ENCODE results near the gene SLC15A4. TPM values are rescaled to one million over a fixed set of nuclear protein-coding genes. Genes with fewer than 3 reads are reported as not detected.

The SLC15A4 gene
- total and polyA plus RNA-seq, 10 donors = 19.0 to 92.4 (median 43.5) TPM

GRCh38 chr12:128789356-128789929 is 34.3 kb downstream of the SLC15A4 start:
- H3K9me3 ChIP-seq = no peaks in the 10 kb centered on the region
- no peaks in the 10 kb centered on the region for H3K27me3 ChIP-seq (replicated peaks in 1 of 7)
- intact Hi-C loops (cut with DNase I; ENCODE audit: low total_unique reads) = loop anchor here (10.0 kb wide), 1 partner anchor 45 kb away; no protein-coding TSS in a partner anchor
- WGBS, 5 donors = 53 to 63% (median 55%) methylated on average over 12 of the region's 12 CpGs
- DNase-seq = no peak
- no peak overlapping the region for H3K4me3 ChIP-seq
- peak overlapping the region in 3 of 8 donors; percentile 53 to 56 (median 54) for H3K27ac ChIP-seq
- peaks cover 9 to 68% (median 37%) of the 10 kb centered on the region in 6 donors for H3K4me1 ChIP-seq
- H3K36me3 ChIP-seq = peaks cover 0 to 44% (median 24%) of the 10 kb centered on the region in 6 donors
- no peak for TF ChIP-seq CTCF (IDR thresholded peaks at IDR 0.05 in 8 of 11, conservative IDR thresholded peaks at IDR 0.05 in 3 of 11)
- TF ChIP-seq POLR2AphosphoS5 (IDR thresholded peaks at IDR 0.05) = peak in 1 of 3 donors; percentile 30
- TF ChIP-seq POLR2A (IDR thresholded peaks at IDR 0.05) = no peak

- H3K9me3 ChIP-seq = no peaks in the 10 kb centered on the region
- no peak overlapping the region for H3K27ac ChIP-seq
- TF ChIP-seq POLR2AphosphoS5 (IDR thresholded peaks at IDR 0.05) (no peak), POLR2A (IDR thresholded peaks at IDR 0.05) (no peak), CTCF (IDR thresholded peaks at IDR 0.05 in 8 of 11, conservative IDR thresholded peaks at IDR 0.05 in 3 of 11) (no peak)
- WGBS, 5 donors = 70 to 96% (median 86%) methylated on average over 2 of the region's 2 CpGs
- no peaks in the 10 kb centered on the region for H3K27me3 ChIP-seq (replicated peaks in 1 of 7)
- intact Hi-C loops (cut with DNase I; ENCODE audit: low total_unique reads) = loop anchor here (10.0 kb wide), 1 partner anchor 47 kb away; no protein-coding TSS in a partner anchor
- peaks cover 0 to 64% (median 26%) of the 10 kb centered on the region in 6 donors for H3K4me1 ChIP-seq
- peaks cover 0 to 28% (median 12%) of the 10 kb centered on the region in 6 donors for H3K36me3 ChIP-seq
- DNase-seq = no peak
- H3K4me3 ChIP-seq = no peak overlapping the region
Measured at GRCh38 chr12:128787827-128788226, 35.9 kb downstream of the SLC15A4 start.

DNA sequence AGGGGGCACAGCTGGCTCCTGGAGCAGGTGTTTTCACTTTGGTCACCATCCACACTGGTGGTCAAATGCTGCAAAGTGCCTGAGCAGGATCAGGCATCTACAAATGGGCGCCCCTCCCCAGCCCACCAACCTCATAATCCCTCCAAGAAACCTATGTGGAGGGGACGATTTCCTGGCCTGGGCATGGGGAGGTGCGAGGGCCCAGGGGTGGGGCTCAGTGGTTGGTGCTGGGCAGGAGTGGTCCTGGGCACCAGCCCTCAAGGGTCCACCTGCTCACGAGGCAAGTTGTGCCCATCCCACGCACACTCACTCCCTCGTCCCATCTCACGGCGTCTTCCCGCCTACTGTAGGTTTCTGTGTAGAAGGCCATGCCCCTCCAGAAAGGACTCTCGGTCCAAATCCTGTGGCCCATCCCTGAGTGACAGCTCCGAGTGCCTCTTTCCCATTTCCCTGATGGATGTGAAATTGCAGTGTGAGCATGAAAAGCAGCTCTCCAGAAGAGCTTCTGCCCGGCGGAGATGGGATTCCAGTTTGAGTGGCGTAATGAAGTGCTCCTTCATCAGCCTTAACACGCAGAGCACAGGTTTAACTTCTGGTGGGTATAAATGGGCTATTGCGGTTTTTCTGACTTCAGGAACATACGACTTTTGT is 36.9 kb downstream of the SLC15A4 start:
- Histone ChIP-seq H3K9me3 (no peaks in the 10 kb centered on the region), H3K27me3 (replicated peaks in 1 of 7) (peaks cover 0 to 5% (median 0%) of the 10 kb centered on the region in 7 donors), H3K27ac (no peak overlapping the region), H3K4me1 (peaks cover 0 to 64% (median 25%) of the 10 kb centered on the region in 6 donors), H3K4me3 (no peak overlapping the region), H3K36me3 (peaks cover 0 to 19% (median 3%) of the 10 kb centered on the region in 6 donors)
- WGBS, 5 donors = 85 to 92% (median 91%) methylated on average over 17 of the region's 17 CpGs
- no peak for DNase-seq
- no peak for TF ChIP-seq POLR2AphosphoS5 (IDR thresholded peaks at IDR 0.05)
- no peak for TF ChIP-seq CTCF (IDR thresholded peaks at IDR 0.05 in 8 of 11, conservative IDR thresholded peaks at IDR 0.05 in 3 of 11)
- TF ChIP-seq POLR2A (IDR thresholded peaks at IDR 0.05) = no peak
- intact Hi-C loops (cut with DNase I; ENCODE audit: low total_unique reads) = loop anchor here (10.0 kb wide), 1 partner anchor 48 kb away; no protein-coding TSS in a partner anchor

All from spleen (tissue), 11 donors.